HG03175 (cell line): ENCODE measurements around the gene ATXN1.
"Not testable (repeated sequence)": the region's sequence is repeated elsewhere in the genome, so short reads cannot be mapped to it uniquely, and the experiment has no call there.

Source experiments
- ATAC-seq: cut with Tn5 transposase; IDR thresholded peaks from one replicate; pipeline ENCODE4 v1.9.1; 2021; ENCODE audit warnings: mild to moderate bottlenecking, moderate library complexity; ENCODE audit not compliant: unreplicated experiment

The ATXN1 gene

DNA sequence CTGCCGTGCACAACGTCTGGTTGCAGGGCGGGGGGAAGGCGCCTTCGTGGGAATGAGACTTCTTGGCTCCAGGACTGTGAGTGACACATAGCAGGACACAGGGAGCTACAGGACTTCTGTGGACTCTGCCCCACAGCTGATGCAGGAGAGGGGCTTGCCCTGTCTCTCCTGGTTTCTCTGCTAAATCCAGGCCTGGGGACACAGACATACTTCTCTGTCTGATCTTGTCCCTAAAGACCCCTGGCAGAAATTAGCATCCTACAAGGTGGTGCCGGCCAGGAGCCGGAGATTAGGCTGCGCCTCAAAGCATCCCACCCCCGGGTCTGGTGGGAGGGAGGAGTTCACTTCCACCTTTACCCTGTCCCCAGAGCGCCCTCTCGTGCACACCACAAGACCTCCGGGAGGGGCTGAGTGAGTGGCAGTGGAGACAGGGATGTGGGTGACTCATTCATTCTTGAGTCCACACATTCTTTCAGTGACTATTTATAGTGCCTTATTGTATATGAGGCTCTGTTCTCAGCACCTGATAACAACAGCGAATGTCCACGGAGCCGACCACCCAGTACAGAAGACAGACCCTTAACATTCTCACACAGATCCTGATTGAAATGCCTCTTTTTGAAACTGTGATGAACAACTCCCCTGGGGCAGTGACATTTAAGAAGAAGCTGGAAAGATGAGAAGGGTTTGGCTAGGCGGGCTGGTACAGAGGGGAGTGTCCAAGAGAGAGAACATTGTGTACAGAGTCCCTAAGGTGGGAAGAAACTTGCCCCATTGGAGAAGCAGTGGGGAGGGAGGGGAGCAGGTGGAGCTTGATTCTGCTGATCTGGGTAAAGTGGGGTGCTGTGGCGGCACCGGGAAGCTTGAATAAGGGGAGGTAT is 483.9 kb downstream of the ATXN1 start:
- no peak for ATAC-seq

- ATAC-seq: no peak
These were observed 486.2 kb downstream of the ATXN1 start for GRCh38 chr6:16274885-16275589.

DNA sequence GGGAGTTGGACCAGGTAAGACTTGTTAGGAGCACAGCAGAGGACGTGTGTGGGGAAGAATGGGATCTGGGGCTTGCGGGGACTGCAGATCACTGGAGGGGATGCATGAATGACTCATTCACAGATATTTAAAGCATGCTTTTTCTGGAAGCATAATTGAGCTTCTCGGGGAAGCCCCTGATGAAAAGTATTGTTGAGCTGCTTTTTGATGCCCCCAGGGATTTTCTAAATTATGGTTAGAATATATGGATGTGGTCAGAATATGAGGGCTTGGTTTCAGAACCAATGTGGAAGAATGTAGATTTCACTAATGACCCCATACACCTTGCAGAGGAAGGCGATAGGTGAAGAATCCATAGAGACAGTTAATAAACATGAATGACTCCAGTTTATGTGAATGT is 486.8 kb downstream of the ATXN1 start:
- no peak for ATAC-seq

GRCh38 chr6:16273256-16273655 is 488.0 kb downstream of the ATXN1 start:
- ATAC-seq: no peak

- no peak for ATAC-seq
These were observed 489.1 kb downstream of the ATXN1 start for GRCh38 chr6:16272201-16272600.

- ATAC-seq: no peak
These were observed 489.8 kb downstream of the ATXN1 start for GRCh38 chr6:16271428-16271827.

GRCh38 chr6:16270178-16270794 is 491.0 kb downstream of the ATXN1 start:
- no peak for ATAC-seq

DNA sequence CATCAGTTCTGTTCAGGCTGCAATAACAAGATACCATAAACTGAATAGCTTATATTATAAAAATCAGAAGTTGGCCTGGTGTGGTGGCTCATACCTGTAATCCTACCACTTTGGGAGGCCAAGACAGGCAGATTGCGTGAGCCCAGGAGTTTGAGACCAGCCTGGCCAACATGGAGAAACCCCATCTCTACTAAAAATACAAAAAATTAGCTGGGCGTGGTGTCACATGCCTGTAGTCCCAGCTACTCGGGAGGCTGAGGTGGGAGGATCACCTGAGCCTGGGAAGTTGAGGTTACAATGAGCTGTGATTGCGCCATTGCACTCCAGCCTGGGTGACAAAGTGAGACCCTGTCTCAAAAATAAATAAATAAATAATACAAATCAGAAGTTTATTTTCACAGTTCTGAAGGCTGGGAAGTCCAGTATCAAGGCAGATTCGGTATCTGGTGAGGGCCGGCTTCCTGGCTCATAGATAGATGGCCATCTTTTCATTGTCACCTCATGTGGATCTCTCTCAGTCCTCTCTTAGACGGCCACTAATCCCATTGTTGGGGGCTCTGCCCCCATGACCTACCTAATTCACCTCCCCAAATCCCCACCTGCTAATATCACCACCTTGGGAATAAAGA is 491.7 kb downstream of the ATXN1 start:
- not testable (repeated sequence) for ATAC-seq

DNA sequence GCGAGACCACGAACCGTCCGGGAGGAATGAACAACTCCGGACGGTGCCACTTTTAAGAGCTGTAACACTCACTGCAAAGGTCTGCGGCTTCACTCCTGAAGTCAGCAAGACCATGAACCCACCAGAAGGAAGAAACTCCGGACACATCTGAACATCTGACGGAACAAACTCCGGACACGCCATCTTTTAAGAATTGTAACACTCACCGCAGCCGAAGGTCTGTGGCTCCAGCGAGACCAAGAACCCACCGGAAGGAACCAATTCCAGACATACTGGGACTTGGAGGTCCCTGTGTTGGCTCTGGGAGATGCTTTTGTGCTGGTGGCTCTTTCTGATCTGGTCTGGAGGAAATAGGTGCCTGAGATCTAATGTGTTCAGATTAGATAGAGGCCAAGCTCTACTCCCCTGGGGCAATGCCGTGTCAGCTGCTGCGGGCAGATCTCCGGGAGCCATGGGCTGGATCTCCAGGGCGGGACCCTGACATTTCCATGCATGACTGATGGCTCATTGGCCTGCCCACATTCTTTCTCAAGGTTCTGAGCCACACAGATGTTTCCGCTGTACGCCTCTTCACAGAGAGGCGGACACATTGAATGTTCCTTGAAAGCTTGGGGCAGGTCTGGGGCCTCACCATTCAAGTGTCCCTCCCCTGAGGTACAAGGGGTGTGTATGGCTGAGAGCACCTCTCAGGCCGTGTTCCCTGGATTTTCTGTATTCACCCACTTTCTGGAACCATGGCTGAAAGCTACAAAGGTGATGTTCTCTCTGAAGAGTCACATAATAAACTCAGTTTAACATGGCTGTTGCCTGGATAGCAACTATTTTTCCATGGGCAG is 493.6 kb downstream of the ATXN1 start:
- no peak for ATAC-seq

DNA sequence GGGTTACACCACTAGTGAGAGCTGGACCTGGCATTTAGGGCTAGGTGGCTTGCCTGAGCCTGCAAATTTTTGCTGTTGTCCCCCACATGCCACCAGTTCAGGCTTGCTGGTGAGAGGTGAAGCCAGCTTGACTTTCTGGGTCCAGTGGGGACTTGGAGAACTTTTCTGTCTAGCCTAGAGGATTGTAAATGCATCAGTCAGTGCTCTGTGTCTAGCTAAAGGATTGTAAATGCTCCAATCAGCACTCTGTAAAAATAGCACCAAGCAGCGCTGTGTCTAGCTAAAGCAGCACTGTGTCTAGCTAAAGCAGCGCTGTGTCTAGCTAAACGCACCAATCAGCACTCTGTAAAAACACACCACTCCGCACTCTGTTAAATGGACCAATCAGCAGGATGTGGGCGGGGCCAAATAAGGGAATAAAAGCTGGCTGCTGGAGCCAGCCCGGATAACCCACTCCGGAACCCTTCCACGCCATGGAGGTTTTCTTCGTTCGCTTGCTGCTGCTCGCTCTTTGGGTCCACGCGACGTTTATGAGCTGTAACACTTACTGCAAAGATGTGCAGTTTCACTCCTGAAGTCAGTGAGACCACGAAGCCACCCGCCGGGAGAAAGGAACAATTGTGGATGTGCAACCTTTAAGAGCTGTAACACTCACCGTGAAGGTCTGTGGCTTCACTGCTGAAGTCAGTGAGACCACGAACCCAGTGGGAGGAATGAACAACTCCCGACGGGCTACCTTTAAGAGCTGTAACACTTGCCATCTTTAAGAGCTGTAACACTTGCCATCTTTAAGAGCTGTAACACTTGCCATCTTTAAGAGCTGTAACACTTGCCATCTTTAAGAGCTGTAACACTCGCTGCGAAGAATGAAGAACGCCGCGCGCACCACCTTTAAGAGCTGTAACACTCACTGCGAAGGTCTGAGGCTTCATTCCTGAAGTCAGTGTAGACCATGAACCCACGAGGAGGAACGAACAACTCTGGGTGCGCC is 495.6 kb downstream of the ATXN1 start:
- no peak for ATAC-seq

GRCh38 chr6:16264785-16265184 is 496.5 kb downstream of the ATXN1 start:
- no peak for ATAC-seq

- ATAC-seq: not testable (repeated sequence)
These were observed 497.7 kb downstream of the ATXN1 start for GRCh38 chr6:16263464-16264099.

GRCh38 chr6:16262773-16263172 is 498.5 kb downstream of the ATXN1 start:
- not testable (repeated sequence) for ATAC-seq

DNA sequence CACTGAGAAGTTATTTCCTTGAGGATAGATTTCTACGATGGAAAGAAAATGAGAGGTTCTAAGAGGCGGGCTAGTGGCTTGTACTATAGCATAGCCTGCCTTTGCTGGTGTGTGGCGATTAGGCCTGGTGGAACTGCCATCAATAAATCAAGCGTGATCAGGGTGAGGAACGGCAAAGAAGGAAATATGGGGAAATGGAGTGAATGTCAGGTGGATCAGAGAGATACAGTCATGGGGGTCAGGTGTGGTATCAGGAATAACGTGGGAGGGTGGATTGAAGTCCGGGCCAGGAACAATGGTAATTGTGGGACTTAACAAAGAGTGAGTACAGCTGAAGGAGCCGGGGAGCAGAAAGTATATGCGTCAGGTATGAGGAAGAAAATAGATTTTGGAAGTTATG is 500.7 kb downstream of the ATXN1 start:
- ATAC-seq: not testable (repeated sequence)

DNA sequence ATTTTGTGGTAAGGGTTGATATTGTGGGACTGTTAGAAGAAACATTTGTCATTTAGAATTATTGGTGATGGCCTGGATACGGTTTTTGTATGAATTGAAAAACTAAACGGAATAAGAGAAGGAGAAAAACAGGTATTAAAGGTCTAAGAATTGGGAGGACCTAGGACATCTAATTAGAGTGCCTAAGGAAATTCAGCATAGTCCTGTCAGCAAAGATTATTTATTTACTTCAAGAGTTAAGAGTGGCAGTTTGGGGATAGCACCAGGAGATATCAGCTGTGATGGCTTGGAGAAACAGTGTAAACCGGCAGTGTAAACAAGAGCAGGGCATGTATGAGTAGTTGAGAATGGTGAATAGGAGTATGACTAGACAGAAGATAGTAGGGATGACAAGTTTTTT is 501.7 kb downstream of the ATXN1 start:
- ATAC-seq: not testable (repeated sequence)

GRCh38 chr6:16258709-16259075 is 502.6 kb downstream of the ATXN1 start:
- ATAC-seq: no peak

- ATAC-seq: no peak
These were observed 503.1 kb downstream of the ATXN1 start for GRCh38 chr6:16257999-16258708.

GRCh38 chr6:16256781-16257180 is 504.5 kb downstream of the ATXN1 start:
- ATAC-seq: no peak
